GM18909 (cell line): ENCODE results near the gene UVRAG.

Experiments used
- ATAC-seq: cut with Tn5 transposase; IDR thresholded peaks from one replicate; pipeline ENCODE4 v1.9.1; 2021; ENCODE audit warnings: mild to moderate bottlenecking; ENCODE audit not compliant: unreplicated experiment, poor library complexity

Gene UVRAG

DNA sequence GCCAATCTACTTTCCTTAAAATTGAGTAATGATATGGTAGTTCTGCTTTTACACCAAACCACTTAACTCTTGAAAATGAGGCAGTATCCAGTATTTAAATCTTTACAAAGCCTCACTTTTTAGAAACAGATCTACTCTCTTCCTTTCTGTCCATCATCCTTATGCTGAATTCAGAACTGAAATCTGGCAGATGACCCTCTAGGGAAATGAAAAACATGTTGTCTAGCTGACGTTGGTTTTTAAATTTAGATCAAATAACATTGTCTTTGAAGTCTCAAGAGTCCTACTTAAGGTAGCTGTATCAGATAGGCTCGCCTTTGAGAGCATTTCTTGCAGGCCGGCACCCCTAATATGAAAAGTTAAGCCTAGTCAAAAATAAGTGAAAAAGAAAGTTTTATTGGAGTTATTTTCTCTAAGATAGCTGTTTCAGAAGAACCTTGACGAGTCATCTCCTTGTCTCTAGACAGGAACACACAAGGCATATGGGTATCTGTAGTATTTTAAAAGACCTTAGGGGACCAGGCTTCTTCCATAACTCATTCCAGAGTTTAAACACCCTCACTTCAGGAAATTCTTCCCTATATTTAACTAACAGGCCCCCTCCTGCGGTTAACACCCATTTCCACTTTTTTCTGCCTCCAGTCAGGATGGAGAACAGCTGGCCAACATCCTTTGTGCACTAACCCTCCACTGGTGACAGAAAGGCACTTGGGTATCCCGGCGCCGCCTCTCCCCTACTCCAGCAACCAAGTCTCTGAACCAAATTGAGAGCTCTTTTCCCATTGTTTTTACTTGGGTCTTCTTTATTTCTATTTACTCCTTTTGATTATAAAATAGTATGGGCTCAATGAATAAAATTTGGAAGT, 310.1 kb downstream of the UVRAG start:
- ATAC-seq = no peak

DNA sequence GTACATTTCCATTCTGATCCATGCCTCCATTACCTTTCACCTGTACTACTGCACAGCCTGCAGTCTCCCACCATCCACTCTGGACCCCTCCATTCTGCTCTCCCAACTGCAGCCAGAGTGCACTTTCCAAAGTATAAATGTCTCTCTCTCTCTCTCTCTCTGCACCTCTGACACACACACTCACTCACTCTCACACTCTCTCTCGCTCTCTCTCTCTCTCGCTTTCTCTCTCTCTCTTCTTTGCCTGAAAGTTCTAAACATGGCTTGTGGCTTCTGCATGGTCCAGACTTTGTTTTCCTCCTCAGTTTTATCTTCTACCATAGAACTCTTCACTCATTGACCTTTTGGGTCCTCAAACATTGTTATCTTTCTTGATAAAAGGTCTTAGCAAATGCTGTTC, 314.7 kb downstream of the UVRAG start:
- ATAC-seq = no peak

DNA sequence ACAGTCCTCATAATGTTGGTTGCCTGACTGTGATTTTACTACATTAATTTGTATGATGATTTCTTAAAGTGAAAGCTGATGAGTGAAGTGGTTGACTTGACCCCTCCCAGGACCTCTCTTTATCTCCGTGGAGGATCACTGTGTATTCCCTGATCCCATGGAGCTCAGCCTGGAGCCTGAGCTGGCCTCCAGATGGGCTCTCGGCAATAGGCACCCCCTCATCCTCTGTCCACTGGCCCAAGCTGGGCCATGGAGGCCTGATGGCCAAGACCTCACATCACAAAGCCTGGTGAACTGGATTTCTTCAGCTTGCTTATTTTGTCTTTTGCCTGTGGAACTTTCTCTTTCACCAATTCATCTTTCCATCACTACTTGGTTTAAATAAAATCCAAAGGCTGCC, 316.1 kb downstream of the UVRAG start:
- ATAC-seq = no peak

DNA sequence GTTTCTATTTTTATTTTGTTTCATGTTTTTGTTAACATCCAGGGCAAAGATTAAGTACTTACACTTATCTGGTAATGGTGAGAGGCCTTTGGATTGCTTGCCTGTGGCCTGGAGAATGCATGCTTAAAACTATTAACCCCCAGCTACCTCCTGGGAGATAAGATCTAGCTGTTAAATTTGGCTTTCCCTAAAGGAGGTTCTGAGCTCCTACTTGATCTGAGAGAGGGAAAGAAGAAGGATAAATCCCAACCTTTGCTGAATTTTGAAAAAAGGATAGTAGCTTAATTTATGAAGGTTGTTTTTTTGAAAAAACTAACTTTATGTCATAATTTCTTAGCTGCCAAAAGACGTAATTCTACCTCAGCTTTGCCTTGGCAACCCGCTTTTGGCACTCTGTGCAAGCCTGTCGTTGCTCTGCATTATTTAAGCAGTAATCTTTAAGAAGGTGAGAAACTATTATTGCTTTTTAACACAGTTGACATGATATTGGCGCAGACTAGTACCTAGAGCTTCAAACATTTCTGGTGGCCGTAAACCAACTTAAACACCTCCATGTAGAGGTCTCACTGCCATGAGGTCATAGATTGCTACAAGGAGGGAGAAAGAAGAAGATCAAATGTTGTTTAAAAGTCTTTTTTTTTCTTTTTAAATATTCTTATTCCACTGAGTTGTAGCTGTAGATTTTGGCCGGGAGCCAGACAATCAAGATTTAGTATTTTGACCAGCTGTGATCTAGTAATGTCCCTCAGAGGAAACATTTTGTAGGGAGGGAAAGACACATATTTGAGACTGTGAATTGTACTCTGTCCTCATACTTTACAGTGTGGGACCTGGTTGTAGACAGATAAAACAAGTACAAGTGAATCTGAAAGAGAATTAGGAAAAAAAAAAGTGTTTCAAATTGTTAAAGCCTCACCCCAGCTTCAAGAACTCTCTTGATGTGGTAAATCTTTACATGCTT, 316.9 kb downstream of the UVRAG start:
- ATAC-seq = no peak

DNA sequence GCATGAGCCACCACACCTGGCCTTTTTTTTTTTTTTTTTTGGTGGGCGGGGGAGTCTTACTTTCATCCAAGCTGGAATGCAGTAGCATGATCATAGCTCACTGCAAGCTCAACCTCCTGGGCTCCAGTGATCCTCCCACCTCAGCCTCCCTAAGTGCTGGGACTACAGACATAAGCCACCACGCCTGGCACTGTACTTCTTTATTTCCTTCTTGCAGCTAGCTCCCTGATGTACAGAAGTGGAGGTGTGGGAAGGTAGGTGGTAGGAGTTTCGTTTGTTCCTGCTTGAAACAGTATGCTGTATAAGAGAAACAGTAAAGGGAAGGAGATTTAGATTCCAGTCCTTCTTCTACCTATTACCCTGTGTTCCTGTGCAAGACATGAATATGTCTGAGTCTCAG, 319.2 kb downstream of the UVRAG start:
- no peak for ATAC-seq

DNA sequence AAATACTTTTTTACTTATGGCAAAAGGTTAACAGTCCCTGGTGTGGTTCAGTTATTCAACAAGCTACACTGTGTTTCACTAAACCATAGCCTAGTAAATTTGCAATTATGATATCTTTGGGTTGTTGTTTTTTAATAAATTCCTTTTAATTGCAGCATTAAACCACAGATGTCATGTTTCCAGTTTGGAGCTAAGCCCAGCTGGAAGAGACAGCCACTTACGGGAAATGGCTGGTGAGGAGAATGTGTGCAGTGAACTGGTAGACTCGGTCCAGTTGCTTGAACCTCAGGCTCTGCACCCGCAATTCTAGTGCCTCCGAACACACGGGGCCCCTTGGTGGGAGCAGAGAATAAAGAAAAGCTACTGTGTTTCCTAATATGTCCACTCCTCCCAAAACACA, 320.5 kb downstream of the UVRAG start:
- ATAC-seq = no peak

DNA sequence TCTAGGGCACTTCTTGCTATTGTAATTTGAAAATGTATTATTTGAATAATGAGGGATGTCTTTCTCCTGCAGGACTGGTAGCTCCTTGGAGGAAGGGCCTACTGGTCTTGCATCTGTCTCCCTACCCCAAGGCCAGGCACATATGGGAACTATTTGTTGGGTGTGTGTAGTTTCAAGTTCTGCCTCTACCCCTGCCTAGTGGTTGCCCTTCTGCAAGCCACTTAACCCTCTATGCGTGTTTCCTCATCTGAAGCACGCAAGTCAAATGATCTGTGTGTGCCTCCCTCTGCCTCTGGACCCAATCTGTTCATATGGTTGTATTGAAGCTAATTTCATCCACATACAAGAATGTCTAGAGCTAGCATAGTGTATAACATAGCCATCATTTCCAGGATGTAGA, 324.3 kb downstream of the UVRAG start:
- ATAC-seq = no peak

DNA sequence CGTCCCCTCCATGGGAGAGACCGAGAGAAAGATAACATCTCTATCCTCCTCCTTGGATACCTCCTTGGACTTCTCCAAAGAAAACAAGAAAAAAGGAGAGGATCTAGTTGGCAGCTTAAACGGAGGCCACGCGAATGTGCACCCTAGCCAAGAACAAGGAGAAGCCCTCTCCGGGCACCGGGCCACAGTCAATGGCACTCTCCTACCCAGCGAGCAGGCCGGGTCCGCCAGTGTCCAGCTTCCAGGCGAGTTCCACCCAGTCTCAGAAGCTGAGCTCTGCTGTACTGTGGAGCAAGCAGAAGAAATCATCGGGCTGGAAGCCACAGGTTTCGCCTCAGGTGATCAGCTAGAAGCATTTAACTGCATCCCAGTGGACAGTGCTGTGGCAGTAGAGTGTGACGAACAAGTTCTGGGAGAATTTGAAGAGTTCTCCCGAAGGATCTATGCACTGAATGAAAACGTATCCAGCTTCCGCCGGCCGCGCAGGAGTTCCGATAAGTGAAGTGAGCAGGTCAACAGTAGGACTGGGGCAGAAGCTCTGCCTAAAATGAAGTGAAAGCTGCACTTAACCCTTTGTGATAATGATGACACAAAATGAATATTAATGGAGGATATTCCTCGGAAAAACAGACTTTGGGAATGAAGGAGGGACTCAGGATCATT, 326.0 kb downstream of the UVRAG start:
- ATAC-seq = no peak

DNA sequence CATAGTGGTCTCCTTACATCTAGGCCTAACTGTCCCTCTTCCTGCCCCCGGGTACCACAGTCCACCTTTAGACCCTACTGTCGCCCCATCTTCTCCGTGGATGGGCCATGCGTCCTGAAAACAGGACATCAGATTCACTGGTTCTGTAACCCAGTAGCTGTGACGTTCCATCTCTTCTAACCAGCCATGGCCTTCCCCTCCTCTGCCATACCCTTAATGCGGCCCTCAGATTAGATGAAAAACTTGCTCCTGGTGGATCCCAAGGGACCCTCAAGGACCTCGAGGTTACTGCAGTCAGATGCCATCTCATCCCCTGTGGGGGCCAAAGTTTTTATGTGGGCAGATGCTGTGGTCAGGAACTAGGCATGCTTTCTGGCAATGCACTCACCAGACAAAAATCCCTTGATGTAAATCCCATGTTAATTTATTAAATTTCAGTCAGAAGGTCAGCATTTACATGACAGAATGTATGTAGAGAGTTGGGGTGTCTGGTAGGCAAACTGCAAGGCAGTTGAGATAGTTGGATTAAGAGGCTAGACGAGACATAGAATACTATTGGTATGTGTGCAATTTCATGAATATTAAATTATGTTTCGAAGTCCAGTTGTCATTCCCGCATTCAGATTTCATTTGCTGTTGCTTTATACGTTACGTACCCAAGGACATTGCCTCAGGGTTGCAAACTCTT, 327.0 kb downstream of the UVRAG start:
- no peak for ATAC-seq

DNA sequence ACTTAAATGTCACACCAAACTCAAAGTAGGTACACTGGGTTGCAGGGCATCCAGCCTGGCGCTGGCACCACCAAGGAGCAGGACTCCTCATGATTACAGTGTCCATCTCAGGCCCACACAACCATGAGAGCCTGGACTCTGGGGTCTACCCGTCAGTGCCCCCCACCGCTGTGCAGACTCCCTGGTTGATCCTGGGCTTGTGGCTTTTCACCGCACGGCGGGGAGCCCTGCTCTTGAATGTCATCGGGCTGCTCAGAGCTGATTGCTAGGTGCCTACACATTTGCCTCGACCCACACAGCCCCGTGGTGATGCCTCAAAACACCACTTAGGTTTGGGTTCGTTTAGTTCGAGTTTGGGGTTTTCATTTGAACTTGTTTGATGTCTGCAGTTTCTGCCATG, 328.3 kb downstream of the UVRAG start:
- no peak for ATAC-seq

DNA sequence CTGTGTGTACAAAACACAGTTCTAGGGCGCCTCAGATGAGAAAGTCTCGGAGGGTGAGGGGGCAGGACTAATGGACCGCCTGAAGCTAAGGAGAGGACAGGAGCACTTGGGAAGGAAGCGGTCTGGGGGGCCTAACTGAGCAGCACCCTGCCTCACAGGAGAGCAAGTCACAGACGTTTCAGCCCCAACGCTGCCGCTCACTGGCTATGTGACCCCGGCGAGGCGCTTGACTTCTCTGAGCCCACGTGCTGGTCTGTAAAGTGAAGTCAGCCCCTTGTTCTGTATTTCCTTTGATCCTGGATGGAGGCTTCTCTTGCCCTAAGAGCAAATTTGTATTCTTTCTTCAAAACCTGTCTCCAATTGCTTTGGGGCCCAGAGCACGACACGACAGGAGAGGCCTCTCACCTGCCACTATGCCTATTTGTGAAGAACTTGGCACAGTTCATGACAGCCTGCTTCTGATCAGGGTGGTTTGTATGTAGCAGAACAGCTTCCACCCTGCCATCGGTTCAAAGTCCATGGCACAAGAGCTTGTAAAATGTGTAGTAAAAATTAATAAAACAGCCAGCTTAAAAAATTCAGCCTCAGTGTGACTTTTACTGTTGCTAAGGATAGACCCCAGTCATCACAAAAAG, 332.2 kb downstream of the UVRAG start:
- no peak for ATAC-seq

DNA sequence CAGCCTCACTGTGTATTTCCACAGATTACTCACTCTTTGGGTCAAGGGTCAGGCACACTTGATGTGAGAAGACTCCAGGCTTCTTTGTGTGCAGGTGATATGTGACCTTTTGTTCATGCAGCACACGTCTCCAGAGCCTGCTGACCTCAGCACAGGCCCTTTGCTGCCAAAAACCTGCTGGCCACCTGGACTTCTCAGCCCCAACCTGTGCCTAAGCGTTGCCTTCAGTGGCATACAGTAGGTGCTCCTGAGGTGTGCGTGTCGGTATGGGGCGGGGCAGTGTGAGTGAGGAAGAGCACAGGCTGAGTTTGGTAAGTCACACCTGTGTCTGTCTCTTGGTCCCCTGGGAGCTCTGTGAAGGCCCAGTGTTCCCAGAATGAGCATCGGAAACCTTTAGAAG, 333.2 kb downstream of the UVRAG start:
- no peak for ATAC-seq

DNA sequence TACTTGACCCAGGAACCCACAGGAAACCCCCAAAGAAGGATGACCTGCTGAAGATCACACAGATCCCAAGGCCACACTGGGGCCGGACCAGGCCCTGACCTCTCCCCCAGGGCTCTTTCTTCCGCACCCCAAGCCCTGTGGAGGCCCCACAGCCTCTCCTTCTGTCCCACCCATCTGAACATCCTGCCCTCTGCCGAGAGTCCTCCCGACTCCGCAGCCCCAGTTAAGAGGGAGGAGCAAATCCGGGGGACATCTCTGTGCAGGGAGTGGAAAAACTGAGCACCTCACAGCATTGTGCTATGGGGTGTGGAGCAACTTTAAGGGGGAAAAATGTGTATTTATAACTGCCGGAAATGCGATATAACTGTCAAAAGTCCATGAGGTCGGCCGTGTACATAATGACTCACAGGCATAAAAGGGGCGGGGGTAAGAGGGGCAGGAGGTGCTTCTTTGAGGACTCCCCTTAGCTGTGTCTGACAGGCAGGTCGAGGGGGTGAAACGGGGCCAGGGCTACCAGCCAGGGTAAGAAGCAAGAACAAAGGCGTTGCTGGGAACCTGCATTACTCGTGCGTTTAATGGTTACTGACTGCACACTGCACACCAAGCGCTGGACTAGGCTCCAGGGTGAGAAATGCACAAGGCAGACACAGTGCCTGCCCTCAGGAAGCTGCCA, 334.1 kb downstream of the UVRAG start:
- no peak for ATAC-seq

DNA sequence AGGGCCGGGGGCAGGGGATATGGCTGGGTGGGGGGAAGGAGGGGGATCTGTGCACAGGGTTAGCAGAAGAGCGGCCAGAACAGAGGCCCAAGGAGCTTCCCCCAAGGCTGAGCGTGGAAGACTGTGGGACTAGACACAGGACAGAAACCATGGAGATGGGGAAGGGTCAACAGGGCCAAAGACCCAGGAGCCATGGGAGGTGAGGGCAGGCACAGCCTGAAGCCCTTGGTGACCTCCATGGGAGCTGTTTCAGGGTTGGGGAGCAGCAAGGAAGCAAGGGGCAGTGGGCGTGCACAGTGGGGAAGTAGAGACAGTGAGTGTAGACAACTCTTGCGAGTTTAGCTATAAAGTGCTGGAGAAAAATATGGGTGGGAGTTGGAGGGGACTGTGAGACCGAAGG, 334.7 kb downstream of the UVRAG start:
- ATAC-seq = no peak

DNA sequence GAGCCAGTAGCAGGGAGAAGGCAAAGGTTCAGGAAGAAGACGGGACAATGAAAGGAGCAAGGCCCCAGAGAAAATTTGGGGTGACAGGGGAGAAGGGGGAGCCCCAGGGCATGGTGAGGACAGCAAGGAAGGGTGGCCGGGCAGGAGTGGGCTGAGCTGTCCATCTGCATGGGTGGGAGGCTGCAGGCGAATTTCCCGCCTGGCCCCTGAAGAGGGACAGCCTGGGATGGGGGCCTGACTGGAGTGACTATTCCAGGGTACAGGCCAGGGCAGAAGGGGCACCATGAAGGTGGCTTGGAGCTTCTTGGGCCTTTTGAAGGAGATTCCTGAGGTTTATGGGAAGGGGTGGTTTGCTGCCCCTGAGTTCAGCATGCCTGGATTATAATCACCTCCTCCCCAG, 335.1 kb downstream of the UVRAG start:
- no peak for ATAC-seq

DNA sequence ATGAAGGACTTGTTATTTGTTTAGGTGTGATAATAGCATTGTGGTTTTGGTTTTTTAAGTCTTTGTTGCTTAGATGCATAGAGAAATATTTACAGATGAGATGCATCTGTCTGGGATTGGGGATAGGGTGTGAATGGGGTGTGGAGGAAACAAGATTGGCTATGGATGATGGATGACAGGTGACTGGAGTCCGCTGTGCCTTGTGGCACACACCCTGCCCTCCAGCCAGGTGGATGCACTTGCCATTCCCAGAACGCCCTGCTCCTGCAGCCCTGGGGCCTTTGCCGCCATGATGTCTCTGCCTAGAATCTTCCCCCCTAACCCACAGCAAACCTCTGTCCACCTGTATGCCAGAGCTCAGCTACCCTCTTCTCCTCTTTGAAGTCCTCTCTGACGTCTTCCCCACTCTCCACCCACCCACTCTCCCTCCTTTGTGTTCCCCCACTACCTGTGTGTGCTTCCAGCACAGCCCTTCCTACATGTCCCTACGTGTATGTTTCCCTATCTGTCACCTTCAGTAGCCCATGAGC, 336.6 kb downstream of the UVRAG start:
- no peak for ATAC-seq

DNA sequence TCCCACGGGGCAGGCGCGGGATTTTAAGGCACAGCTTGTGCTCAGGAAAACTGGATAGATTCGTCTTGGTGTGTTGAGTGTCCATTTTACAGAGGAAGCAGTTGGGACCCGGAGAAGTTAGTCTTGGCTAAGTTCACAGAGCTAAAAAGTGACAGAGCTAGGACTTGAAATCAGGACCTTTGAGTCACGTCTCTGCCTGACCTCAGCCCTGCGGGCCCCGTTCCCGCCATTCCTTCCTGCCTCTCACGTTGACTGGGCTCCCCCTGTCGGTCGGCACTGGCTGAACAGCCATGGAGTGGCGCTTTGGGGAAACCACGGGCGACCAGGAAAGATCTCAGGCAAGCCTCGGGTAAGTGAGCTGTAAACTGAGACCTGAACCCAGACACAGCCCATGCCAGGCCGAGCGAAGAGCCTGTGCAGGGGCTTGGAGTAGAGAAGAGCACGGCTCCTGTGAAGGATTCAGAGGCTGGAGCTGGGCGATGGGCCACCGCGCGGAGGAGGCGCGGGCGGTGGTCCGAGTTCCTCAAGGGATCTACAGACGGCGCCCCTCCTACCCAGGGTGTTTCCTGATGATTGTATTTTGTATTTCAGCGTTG, 337.2 kb downstream of the UVRAG start:
- peak; percentile 62 for ATAC-seq

DNA sequence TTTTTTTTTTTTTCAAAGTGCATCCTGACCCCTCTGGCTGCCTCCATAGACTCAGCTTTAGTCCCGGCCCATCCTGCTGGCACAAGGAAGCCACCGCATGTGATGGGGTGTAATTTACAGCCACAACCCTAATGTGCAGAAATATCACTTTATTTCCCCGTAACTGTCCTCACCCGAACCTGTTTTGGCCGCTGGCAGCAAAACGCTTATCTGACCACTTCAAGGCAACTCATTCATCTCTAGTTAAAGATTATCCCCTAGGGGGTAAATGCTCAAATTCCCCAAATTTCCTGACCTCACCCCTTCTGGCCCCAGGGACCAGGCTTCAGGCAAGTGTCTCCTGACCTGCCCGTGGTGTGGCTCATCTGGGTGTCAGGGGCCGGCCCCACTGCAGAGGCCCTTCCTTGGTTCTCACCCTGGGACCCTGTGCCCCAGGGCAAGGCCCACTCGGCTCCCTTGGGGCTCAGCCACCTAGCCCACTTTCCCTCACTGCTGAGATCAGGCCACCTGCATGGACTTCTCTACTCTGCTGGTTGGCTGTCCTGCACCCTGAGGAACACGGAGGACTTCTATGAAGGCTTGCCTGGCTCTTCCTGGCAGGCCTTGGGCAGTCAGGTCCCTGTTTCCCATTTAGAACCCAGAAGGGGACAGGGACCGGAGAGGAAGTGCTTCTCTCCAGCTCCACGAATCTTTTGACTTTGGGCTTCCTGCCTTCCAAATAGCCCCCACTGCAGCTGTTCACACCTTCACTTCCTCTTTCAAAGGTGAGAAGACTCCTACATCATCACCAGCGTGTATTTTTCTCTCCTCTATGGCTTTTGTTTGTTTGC, 337.9 kb downstream of the UVRAG start:
- ATAC-seq = peak; percentile 60
